ENCODE results near the gene CYP4F8.

- TF ChIP-seq GATA3 (IDR thresholded peaks at IDR 0.05; ENCODE audit: low read depth, low read length) (no peak), GATA2 (IDR thresholded peaks at IDR 0.05; ENCODE audit: low read depth, low read length) (no peak)
Observed at GRCh38 chr19:15629003-15629880, 14.2 kb downstream of the CYP4F8 start.

Data from SH-SY5Y (cell line).